ENCODE data around the gene ACSF3.
"Not testable (repeated sequence)": the region's sequence is repeated elsewhere in the genome, so short reads cannot be mapped to it uniquely, and the experiment has no call there.

ACSF3 gene

DNA sequence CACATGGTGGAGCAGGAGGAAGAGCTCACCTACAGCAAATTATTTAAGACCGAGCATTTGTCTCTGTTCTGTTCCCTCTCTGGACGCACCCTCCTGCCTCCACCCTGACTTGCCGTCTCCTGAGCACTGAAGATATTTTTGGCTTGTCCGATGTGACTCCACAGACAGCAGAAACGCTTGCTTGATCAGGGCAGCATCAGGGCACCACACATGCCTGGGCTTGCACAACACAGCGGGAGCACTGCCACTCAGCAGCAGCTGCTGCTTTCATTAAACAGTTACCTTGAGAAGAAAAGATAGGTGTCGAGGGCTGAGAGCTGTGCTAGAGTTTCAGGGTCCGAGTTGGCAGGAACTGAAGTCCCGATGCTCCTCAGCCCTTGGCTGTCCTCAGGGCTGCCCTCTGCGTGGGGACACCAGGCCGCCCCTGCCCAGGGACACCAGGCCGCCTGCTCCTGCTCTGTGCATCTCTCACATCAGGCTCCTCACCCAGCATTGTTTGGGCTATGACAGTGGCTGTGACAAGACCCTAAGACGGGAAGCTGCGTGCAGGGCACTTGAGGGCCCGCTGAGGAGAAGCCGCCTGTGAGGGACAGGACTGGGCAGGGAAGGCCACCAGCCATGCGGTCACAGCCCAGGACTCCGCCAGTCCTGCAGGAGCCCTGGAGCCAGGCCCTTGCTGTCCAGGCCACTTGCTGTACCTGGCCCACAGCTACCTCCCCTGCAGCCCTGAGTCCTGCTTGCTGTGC is 56.6 kb downstream of the ACSF3 start:
- no peak for DNase-seq

DNA sequence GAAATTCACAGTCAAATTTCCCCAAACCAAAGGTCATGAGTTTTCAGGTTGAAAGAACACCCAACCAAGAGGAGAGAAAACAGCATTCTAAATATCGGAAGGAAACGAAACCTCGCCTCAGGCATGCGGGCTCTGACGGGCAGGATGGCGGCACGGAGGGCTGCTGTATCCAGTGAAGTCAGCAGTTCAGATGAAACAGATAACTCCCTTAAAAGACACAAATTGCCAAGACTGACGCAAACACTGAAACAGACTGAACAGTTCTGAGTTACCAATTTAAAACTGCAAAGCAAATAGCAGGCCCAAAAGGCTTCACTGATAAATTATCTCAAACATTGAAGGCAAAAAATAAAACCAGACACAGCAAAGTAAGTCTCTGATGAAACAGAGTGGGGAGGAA is 57.3 kb downstream of the ACSF3 start:
- no peak for DNase-seq

DNA sequence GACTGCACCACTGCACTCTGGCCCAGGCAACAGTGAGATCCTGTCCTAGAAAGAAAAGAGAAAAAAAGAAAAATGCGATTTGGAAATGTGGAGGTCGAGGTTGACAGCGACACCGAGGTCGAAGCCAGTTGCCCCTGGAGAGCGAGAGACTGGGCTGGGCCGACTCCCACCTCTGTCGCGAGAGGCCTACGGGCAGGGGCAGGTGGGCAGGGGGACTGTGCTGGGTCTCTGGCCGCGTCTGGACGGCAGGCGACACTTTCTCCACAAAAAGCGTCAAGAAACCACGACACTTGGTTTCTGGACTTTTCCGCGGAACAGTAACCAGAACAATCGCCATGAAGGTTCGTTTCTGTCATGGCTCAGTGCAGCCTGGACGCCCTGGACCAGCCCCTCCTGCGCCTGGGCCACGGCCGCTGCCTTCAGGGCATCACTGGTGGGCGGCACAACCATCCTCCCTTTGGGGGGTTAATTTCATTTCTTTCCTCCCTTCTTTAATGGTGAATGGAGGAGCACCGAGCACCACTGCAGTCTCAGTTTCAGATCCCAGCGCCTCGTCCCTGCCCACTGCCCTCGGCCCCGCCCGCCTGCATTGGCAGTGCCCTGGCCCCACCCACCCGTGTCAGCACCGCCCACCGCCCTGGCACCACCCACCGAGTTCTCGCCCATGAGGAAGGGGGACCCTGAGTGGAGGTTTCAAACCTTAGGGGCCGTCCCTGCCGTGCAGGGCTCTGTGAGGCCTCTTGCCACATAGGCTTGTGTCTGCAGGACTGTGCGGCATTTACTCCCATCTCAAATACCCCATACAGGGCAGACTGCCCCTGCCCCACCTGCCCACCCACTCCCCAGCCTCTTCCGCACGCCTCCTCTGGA is 59.4 kb downstream of the ACSF3 start:
- DNase-seq = no peak

DNA sequence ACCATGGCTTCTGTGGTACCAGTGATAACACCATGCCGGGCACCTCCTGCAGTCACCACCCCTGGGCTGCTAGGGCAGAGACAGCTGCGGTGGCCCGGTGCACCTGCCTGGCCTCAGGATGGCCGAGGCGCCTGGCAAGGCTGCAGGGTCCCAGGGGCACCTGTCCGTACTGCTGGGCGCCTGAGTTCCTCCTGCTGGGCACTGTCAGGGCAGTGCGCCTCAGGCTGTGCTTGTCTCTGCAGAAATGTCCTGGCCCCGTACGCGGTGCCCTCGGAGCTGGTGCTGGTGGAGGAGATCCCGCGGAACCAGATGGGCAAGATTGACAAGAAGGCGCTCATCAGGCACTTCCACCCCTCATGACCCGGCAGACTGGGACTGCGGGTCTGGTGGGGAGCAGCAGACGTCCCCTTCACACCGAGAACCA is 60.2 kb downstream of the ACSF3 start:
- no peak for DNase-seq

DNA sequence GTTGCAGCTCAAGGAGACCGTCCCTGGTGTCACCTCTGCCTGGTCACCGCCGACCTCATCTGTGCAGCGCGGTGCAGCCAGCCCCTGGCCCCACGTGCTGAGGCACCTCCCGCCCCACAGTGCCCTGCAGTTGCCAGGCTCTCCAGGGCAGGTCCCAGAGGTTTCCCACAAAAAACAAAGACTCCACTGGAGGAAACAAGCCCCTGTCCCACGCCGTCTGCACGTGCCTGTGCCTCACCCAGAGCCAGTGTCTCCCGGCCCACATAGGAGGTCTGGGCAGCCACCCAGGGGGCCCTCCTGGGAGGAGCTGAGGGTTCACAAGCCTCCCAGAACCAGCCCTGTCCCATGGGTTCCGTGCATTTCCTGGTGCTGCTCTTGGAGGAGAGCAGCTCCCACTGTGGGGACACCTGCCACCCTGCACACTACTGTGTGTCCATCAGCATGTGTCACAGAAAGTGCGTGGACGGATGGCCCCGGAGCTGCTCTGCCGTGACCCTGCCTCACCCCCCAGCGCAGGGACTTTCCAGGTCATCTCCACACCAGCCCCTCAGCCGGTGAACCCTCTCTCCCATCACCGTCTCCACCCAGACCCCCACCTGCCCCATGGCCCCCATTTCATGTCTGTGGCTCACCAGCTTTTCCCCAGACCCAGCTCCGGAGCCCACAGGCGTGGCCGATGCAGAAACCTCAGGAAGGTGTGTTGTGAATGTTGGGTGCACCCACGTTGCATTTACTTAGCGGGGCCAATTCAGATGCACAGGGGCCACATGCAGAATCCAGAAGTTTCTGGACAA is 60.9 kb downstream of the ACSF3 start:
- no peak for DNase-seq

DNA sequence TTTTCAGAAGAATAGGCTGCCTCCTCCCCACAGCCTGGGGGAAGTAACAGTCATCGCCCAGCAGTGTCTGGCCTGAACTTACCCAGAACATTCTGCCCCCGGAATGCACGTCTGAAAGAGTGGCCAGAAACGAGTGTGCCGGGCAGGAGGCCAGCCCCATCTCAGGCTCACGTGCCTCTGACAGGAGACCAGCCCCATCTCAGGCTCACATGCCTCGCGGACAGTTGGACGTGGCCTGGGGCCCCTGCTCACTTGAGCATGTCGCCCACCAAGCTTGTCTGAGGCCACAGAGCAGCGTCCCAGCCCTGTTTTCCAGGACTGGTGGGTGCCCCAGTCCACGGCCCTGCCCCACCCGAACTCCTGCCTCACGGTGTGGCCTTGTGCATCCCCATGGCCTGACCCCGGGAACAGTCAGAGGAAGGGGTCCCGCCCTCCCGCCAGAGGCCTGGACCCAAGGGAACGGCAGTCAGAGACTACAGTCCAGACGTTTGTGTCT is 61.6 kb downstream of the ACSF3 start:
- peak; percentile 83 for DNase-seq

DNA sequence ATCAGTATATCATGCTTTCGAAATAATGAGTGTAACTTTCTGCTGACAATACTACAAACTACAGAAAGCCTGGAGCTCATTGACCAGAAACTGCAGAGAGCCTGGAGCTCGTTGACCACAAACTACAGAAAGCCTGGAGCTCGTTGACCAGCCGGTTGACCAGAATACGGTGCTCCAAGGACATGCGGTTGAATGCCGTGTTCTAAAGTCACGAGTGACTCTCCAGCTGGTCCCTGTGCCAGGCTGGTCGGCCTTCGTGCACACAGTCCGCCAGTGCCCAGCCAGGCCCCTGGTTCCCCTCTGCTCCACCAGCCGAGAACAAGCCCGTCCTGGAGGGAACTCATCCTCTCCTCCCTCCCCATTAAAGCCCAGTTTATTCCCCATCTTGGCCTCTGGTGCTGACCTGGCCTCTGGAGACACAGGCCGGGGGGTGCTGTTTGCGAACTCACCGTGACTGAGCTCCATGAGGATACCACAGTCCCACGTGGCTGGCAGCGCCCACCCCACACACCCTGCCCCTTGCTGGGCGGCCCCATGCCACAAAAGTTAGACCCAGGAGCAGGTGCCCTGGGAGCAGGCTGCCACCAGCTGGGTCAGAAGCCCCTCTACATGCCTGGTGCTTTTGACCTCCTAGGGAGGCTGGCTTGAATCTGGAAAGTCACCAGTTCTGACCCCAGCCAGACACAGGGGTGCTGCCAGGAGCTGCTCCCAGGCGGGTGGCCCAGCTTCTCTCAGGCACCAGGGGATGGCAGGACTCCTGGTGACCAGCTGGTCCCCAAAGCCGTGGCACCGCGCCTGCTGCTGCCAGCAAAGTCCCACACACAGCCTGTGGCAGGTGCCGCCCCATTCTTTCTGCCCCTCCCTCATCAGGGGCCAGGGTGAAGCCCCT is 62.4 kb downstream of the ACSF3 start:
- no peak for DNase-seq

DNA sequence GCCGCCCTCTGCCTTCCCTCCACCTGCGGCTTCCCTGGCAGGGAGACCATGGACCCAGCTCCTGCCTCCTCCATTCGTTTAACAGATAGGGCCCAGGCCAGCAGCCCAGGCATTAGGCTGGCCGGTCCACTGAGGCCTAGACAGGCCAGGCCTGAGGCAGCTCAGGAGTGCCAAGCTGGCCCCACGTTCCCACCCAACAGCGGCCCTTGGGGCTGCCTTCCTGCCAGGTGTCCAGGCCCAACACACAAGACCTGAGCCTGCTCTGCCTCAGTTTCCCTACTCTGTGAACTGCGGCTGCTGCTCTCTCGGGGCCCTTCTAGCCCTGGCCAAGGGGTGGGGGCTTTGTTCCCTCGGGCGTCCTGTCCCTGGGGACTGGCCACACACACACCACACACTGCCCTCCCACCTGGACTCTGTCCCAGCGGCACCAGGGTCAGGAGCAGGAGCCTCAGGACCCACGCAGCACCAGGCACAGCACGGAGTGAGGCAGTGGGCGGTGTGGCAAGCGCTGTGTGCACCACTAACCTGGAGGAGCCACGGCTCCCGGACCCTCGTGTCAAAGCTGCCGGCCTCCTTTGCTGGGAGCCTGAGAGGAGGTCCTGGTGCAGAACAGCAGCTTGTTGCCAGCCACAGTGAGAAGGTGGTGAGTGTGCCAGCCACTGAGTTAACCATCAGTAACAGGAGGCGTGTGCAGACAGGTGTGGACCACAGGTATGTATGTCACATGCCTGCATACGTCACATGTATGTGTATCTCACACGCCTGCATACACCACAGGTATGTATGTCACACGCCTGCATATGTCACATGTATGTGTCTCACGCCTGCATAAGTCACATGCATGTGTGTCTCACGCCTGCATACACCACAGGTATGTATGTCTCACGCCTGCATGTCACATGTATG is 63.3 kb downstream of the ACSF3 start:
- DNase-seq = no peak

DNA sequence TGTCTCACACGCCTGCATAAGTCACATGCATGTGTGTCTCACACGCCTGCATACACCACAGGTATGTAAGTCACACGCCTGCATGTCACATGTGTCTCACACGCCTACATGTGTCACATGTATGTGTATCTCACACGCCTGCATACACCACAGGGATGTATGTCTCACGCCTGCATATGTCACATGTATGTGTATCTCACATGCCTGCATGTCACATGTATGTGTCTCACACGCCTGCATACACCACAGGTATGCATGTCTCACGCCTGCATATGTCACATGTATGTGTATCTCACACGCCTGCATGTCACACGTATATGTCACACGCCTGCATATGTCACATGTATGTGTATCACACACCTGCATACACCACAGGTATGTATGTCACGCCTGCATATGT is 64.1 kb downstream of the ACSF3 start:
- no peak for DNase-seq

DNA sequence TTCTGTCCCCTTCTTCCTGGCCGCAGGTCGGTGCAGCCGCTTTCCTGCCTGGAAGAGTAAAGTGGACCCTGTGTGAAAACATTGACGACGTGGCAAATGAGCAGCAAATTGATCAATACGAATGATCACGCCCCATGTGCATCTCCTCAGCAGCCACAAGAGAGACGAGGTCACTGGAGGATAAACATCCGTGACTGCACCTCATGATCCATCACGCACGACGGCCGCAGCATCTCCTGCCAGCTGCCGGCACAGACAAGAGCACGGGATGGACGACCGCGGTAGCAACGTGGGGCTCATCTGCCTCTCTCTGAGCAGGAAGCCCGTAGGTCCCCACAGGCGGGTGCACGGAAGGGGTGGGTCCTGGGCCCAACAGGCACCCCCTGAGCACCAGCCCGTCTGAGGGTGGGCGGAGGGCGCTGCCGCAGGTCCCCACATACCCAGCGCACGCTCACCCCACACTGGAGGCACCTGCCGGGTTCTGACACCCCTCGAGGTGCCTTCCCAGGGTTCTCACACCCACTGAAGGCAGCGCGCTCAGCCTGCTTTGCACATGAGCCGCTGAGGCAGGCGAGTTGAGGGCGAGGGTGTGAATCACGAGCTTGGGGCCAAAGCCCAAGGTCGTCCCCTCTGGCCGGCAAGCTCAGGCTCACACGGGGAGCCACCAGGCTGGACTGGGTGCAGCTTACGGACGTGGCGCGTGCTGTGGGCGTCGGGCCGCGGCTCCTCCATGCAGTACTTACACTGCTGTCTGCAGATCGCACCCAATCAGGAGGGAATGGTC is 65.6 kb downstream of the ACSF3 start:
- no peak for DNase-seq

DNA sequence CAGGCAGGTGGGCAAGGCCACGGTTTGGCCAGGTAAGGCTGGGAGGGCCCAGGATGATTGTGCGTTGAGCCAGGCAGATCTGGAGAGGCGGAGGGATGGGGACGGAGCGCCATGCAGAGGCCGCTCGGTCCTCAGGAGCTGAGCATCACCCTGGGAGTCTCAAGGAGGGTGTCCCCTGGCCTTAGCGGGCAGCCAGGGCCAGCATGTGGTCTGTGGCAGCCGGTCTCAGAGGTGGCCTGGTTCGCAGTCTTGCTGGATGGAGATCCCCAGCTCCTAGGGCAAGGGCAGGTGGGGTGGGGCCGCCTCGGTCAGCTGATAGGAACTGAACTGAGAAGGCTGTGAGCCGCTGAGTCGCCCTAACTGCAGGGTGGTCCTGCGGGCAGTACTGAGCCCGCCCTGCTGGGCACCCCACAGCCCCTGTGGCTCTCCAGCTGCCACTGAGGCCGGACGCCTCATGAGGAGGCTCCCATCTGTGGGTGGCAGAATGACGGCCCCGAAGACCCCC is 66.2 kb downstream of the ACSF3 start:
- no peak for DNase-seq

DNA sequence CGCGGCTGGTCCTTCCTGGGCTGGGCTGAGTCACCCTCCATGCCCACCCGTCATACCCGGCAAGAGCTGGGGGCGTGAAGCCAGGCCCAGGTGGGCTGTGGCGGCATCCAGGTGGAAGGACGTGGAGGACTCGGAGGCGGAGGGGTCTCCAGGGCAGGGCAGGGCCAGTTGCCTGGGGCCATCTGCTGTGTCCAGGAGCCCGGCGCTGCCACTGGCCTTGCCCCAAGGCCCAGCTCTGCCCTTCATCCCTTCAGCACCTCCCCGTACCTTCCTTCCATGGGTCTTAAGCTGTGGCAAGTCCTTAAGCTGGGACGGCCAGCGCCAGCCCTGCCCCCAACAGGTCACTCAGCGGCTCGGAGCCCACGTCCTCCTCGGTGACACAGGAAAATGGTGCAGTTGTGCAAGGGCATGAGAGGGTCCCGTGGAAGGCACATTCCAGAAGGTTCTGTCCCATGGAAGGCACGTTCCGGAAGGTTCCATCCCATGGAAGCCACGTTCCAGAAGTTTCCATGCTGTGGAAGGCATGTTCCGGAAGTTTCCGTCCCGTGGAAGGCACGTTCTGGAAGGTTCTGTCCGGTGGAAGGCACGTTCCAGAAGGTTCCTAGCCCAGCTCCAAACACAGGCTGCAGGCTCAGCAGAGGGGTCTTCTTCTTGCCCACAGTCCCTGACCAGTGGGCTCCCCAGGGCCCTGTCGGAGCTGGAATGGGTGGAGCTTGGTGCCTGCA is 67.5 kb downstream of the ACSF3 start:
- no peak for DNase-seq

DNA sequence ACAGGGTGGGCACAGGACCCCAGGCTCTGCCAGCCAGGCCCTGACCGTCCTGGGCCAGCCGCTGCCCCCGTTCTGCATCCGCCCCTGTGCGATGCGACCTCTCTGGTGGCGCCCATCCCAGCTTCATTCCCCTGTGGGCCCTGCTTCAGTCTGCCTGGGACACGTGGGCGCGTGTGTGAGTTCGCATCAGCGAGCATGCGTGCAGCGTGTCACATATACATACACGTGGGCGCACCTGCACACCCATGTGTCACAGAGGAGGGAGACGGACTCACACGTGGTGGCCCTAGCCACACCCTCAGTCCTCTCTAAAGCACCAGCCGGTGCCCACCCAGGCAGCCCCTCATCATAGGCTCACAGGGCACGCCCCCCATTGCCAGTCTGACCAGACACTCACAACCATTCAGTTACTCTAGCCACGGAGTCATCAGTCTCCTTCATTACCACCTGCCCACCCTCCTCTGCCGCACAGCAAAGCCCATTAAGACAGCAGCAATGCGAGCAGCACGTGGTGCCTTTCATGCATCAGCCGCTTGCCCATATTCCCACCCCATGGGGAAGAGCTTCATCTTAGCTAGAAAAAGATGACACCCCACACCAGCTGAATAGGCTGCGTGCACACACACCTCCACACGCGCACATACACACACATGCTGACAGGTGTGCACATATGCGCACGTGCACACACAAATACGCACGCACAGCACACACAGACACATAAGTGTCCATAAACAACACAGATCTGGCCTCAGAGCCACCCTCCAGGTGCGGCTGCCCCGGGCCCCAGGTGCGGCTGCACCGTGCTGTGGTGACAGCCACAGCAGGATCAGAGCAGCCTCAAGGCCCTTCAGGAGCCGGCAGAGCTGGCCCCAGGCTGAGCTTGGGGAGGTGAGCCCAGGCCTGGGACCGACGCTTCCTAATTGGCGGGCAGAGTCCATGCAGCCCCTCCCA is 68.4 kb downstream of the ACSF3 start:
- no peak for DNase-seq

DNA sequence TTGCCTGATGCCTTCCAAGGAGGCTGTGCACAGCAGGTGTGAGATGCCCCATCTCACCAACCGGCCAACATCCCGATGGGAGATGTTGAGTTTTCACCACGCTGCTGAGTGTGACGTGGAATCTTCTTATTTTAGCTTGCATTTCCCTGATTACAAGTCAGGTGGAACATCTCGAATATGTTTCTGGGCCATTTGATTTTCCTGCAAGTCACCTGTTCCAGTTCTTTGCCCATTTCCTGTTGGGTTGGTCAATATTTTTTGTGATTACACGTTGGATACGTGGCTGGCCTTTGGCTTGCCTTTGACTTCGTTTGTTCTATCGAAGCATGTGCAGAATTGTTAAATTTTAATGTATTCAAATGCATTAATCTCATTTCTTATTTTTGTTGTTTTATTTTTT is 69.6 kb downstream of the ACSF3 start:
- no peak for DNase-seq

DNA sequence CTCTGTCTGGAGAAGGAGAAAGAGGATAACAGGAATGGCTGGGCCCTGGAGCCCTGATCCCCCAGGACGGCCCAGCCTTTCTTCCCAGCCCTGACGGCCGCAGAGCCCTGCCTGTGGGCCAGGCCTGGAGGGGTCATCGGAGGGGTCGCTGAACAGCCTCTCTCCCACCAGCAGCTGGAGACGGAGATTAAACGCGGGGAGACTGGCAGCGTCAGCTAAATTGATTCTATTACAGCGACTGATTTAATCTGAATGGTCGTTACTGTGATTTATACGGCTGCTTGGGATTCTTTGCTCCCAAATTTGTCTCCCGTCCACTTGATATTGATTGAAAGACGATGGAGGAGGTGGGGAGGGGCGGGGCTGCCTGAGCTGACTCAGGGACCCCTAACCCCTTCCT is 70.8 kb downstream of the ACSF3 start:
- DNase-seq = no peak

DNA sequence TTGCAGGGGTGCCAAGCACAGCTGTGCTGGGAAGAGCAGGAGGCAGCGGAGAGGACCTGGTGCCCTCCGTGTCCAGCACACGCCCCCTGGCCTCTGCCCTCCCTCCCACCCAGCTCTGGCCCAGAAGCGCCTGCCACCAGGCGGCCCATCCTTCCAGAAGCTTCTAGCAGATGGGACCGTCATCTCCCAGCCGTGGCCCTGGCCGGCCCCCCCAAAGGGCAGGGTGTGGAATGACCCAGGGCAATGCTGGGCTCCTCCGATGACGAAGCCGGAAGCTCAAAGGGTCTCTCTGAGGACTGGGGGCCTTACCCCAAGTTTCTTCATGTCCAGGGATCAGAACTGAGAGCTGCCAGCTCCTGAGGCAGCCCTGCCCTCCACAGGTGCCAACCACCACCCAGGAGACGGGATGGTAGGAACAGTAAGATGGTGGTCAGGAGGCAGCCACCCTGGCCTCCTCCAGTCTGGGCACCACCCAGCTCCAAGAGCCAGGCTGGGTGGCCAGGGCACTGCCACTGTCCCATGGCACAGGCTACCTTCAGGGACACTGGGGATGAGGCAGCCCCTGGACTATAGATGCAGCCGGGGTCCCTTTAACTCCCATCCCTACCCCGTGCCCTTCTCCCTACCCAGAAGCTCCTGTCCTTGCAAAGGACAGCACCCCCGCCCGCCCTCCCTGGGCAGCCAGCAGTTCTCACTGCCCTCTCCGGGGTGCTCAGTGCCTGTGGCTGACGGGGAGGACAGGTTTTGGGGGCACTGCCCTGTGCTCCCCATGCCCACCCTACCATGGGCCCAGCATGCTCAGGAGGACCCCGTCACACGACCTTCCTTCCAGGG is 71.4 kb downstream of the ACSF3 start:
- no peak for DNase-seq

DNA sequence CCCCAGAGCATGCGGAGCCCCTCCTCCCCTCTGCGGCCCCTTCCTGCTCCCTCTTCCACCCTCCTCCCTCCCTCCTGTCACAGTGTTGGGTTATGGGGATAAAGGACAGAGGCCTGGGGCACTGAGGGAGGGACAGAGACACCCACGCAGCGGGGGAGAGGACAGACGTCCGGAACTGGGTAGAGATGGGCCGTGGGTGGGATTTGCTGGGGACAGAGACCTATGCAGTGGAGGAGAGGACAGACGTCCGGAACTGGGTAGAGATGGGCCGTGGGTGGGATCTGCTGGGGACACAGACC is 72.0 kb downstream of the ACSF3 start:
- not testable (repeated sequence) for DNase-seq

Measured in EL (cell line).